ENCODE data around the gene SLC9A3.
A peak's percentile ranks its signal among the peaks of the same experiment; 100 is the strongest.

SLC9A3 gene

GRCh38 chr5:472656-473550 lies 51.3 kb downstream of the SLC9A3 start:
- TF ChIP-seq CTCF (IDR thresholded peaks at IDR 0.05; ENCODE audit: insufficient read depth, low read length, missing control alignments): no peak
- POLR2A ChIA-PET: interaction anchor here (0.6 to 1.0 kb wide), 3 partner anchors 59 to 430 kb away, joined by 3 read pairs; no protein-coding TSS in a partner anchor
- DNase-seq (ENCODE audit: low read depth, low spot score): no peak
- CTCF ChIA-PET: interaction anchor here (1.2 to 3.4 kb wide), 3 partner anchors 26 to 156 kb away, joined by 4 to 17 read pairs (median 10); no protein-coding TSS in a partner anchor
- peak overlapping the region; percentile 71 for H3K4me3 ChIP-seq (ENCODE audit: low read depth, low read length)

- no peak for TF ChIP-seq CTCF (IDR thresholded peaks at IDR 0.05; ENCODE audit: insufficient read depth, low read length, missing control alignments)
- peak overlapping the region; percentile 71 for H3K4me3 ChIP-seq (ENCODE audit: low read depth, low read length)
- DNase-seq (ENCODE audit: low read depth, low spot score): no peak
- ChIA-PET POLR2A (interaction anchor here (0.6 to 1.0 kb wide), 3 partner anchors 22 to 155 kb away, joined by 3 read pairs; no protein-coding TSS in a partner anchor), CTCF (interaction anchor here (1.3 to 3.4 kb wide), 3 partner anchors 21 to 156 kb away, joined by 4 to 17 read pairs (median 10); no protein-coding TSS in a partner anchor)
Observed at GRCh38 chr5:472076-472655, 52.1 kb downstream of the SLC9A3 start.

DNA sequence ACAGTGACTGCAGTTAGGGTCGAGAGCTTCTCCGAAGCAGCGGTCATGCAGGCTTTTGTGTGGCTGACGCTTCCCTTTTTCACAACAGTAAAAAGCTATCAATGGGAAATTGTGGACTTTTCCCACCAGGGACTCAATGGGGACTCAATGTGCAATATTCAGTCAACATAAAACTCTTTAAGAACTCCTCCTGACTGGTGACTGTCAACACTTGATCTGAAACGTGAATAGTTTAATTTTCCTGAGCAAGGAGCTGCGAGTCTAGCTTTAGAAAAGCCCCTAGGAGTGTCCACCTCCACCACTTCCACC lies 52.5 kb downstream of the SLC9A3 start:
- DNase-seq (ENCODE audit: low read depth, low spot score): no peak
- ChIA-PET CTCF (interaction anchor here (1.3 to 3.4 kb wide), 3 partner anchors 21 to 155 kb away, joined by 4 to 17 read pairs (median 10); no protein-coding TSS in a partner anchor), POLR2A (interaction anchor here (0.6 to 1.0 kb wide), 3 partner anchors 22 to 155 kb away, joined by 3 read pairs; no protein-coding TSS in a partner anchor)
- TF ChIP-seq CTCF (IDR thresholded peaks at IDR 0.05; ENCODE audit: insufficient read depth, low read length, missing control alignments): no peak
- peak overlapping the region; percentile 71 for H3K4me3 ChIP-seq (ENCODE audit: low read depth, low read length)

GRCh38 chr5:470961-471749 lies 53.1 kb downstream of the SLC9A3 start:
- POLR2A ChIA-PET: interaction anchor here (0.6 kb wide), 2 partner anchors 23 to 116 kb away, joined by 3 read pairs; no protein-coding TSS in a partner anchor
- DNase-seq (ENCODE audit: low read depth, low spot score): no peak
- H3K4me3 ChIP-seq (ENCODE audit: low read depth, low read length): peak overlapping the region; percentile 71
- no peak for TF ChIP-seq CTCF (IDR thresholded peaks at IDR 0.05; ENCODE audit: insufficient read depth, low read length, missing control alignments)
- CTCF ChIA-PET: interaction anchor here (0.8 to 3.4 kb wide), 4 partner anchors 20 to 155 kb away, joined by 3 to 17 read pairs (median 7); no protein-coding TSS in a partner anchor

DNA sequence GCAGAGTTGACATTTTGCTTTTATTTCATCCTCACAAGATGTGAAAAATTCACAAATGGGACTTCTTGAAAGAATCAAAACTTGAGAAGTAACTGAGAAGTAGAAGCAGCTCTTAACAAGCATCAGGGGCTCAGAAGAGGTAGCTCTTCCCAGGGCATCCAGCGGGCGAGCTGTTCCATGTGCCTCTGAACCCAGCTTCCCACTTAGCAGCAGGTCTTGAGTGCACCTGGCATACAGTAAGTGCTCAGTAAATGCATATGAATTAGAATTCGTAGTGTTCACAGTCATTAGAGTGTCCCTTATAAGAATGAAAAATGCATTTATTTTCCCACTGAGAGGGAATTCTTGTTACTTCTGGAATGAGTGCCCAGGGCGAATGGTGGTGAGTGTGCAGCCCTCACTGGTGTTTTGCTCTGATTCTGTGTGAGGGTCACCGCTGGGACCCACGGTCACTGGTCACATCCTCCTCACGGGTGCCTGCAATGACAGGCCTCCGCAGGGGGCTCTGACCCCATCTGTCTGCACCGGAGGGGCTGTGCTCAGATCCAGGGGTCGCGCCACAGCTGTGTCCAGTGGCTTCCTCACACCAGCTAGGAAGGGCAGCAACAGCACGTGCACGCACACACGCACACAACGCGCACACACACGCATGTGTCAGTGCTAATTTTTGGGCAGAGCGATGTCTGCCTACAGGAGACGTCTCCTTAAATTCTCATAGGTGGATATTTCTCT lies 54.3 kb downstream of the SLC9A3 start:
- no peak for DNase-seq (ENCODE audit: low read depth, low spot score)
- H3K4me3 ChIP-seq (ENCODE audit: low read depth, low read length): no peak overlapping the region
- ChIA-PET CTCF (interaction anchor here (0.8 to 1.0 kb wide), 4 partner anchors 13 to 33 kb away, joined by 3 read pairs; no protein-coding TSS in a partner anchor), POLR2A (no interaction called here)
- no peak for TF ChIP-seq CTCF (IDR thresholded peaks at IDR 0.05; ENCODE audit: insufficient read depth, low read length, missing control alignments)
